GM13976 (cell line): ENCODE measurements around the gene SCN1B.
"Not testable (repeated sequence)": the region's sequence is repeated elsewhere in the genome, so short reads cannot be mapped to it uniquely, and the experiment has no call there.

Experiments
- DNase-seq: peaks from one replicate; pipeline ENCODE4 v3.0.0; 2012; ENCODE audit warnings: low spot score
- in situ Hi-C: fragments of 300-500 bp; cut with MboI; formaldehyde crosslinking; loops from one replicate; pipeline ENCODE4 v1.12.0; 2022; ENCODE audit warnings: low sequenced_read_pairs, mixed read lengths, inconsistent platforms; ENCODE audit not compliant: unreplicated experiment
- TF ChIP-seq, protein P1 (sequence below): IDR thresholded peaks from 2 replicates; pipeline ENCODE4 v1.5.1; 2012; ENCODE audit warnings: borderline replicate concordance, mild to moderate bottlenecking; ENCODE audit not compliant: insufficient read depth; ENCODE audit errors: extremely low read depth, missing control alignments, control extremely low read depth

The SCN1B gene

DNA sequence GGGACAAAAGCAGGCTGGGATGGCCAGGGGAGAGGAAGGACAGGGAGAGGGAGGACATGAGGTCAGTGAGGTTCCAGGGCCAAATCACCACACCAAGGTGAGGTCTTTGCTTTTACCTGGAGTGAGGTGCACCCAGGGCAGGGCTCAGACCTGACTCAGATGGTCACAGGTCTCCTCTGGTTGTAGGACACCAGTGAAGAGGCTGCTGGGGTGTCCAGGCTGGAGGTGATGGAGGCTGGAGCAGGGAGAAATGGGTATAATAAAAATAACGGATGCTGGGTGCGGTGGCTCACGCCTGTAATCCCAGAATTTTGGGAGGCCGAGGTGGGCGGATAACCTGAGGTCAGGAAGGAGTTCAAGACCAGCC, 23.3 kb upstream of the SCN1B start:
- in situ Hi-C loops = no loop called here
- DNase-seq = no peak
- TF ChIP-seq, protein P1, sequence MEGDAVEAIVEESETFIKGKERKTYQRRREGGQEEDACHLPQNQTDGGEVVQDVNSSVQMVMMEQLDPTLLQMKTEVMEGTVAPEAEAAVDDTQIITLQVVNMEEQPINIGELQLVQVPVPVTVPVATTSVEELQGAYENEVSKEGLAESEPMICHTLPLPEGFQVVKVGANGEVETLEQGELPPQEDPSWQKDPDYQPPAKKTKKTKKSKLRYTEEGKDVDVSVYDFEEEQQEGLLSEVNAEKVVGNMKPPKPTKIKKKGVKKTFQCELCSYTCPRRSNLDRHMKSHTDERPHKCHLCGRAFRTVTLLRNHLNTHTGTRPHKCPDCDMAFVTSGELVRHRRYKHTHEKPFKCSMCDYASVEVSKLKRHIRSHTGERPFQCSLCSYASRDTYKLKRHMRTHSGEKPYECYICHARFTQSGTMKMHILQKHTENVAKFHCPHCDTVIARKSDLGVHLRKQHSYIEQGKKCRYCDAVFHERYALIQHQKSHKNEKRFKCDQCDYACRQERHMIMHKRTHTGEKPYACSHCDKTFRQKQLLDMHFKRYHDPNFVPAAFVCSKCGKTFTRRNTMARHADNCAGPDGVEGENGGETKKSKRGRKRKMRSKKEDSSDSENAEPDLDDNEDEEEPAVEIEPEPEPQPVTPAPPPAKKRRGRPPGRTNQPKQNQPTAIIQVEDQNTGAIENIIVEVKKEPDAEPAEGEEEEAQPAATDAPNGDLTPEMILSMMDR = no peak

DNA sequence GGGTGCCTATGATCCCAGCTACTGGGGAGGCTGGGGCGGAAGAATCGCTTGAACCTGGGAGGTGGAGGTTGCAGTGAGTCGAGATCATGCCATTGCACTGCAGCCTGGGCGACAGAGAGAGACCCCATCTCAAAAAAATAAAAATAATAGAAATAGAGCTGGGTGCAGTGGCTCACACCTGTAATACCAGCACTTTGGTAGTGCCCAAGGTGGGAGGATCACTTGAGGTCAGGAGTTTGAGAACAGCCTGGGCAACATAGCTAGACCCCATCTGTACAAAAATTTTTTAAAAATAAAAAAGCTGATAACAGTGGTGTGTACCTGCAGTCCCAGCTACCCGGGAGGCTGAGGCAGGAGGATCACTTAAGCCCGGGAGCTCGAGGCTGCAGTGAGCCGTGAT, 22.8 kb upstream of the SCN1B start:
- DNase-seq, in situ Hi-C loops: not testable (repeated sequence)

DNA sequence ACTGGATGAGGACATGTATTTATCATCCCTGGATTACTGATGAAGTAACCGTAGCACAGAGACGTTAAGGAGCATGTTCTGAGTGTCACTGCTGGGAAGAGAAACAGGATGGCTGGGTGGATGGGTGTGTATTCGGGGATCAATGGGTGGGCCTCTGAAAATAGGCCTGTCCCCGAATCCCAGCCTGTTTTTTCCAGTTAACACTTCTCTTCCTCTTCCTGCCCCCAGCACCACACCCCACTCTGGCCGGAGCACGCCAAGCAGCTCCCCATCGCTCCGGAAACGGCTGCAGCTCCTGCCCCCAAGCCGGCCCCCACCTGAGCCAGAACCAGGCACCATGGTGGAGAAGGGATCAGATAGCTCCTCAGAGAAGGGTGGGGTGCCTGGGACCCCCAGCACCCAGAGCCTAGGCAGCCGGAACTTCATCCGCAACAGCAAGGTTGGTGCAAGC, 21.4 kb upstream of the SCN1B start:
- TF ChIP-seq, protein P1 = no peak
- in situ Hi-C loops = no loop called here
- no peak for DNase-seq

DNA sequence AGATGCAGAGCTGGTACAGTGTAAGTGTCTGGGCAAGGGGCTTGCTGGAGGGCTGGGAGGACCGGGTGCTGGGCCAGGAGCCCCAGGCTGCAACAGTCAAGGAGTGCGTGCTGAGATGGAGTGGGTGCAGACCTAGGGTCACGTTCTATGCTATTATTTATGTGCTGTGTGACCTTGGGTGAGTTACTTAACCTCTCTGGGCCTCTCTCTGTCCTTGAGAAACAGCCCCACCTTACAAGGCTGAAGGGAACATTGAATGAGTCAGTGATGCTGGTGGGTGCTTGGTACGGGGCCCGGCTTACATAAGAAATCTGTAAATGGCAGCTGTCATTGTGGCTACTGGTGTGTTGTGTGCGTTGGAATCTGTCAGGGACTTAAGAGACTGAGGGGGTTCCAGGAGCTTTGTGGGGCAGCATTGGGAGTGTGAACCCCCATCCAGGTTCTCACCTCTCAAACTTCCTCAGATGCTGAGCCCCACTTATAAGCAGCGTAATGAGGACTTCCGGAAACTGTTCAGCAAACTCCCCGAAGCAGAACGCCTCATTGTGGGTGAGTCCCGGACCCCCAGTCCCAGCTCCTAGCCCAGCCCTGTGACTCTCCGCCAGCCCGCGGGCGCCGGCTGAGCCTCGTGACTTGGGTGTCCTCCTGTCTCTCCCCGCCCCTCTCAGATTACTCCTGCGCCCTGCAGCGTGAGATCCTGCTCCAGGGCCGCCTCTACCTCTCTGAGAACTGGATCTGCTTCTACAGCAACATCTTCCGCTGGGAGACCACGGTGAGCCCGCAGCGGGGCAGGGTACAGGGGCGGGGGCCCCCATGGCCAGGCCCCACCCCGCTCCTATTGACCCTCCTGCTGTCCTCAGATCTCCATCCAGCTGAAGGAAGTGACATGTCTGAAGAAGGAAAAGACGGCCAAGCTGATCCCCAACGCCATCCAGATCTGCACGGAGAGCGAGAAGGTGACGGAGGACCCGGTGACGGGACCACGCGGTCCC, 20.6 kb upstream of the SCN1B start:
- TF ChIP-seq, protein P1 = no peak
- in situ Hi-C loops = no loop called here
- no peak for DNase-seq

DNA sequence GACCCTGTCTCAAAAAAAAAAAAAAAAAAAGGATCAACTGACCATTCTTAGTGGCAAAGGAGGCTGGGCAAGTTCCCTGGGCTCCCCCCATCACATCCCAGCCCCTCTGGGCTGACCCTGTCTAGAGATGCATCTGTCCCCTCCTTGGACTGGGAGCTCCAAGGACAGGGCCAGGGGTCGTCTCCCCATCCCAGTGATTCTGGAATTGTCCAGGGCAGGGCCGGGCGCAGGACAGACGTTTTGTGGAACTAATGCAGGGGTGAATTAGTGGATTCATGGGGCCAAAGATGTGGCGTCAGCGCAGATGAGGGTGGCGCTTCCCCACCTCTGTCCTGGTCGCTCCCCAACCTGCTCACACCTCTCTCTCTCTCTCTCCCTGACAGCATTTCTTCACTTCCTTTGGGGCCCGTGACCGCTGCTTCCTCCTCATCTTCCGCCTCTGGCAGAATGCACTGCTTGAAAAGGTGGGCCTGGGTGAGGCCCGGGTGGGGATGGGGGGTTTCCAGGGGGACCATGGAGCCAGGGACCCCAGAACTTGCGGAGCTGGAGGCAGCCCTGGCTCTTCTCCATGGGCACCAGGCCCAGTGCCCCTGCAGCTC, 19.1 kb upstream of the SCN1B start:
- in situ Hi-C loops = no loop called here
- DNase-seq = no peak
- TF ChIP-seq, protein P1 = no peak

DNA sequence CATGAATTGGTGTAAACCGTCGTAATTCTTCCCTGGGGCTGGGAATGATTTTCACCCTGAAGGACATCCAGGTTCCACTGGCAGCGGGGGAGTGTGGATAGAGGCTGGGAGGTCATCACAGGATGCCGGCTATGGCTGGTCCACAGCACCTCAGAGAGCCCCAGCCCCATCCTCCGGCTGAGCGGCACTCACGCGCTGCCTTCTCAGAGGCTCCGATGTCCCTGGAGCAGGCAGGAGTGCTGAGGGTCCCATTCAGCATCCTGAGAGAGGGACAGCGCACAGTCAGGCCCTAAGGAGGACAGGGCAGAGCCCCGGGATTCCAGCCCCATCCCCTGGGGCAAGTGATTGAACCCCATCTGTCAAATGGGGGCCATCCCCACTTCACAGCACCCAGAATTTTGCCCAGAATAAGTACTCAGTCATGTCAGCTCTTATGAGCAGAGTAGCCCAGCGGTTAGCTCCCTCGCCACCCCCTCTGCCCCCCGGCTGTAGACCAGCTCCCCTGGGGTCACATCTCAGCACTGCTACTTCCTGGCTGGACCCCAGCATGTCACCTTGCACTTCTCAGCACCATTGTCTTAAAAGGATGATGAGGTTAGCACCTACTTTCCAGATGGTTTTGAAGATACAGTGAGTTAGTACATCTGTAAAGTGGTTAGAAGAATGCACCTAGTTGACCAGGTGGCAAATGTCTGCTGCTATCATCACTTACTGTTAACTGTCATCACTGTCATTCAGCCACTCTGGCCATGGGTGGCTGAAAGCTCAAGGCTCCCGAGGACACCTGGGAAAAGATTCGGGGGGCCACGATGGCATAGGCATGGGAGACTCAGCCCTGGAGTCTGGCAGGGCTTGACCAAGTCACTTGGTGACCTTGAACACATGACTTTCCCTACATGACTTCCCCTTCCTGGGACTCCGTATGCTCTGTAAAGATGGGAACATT, 18.3 kb upstream of the SCN1B start:
- TF ChIP-seq, protein P1 = no peak
- DNase-seq = no peak
- in situ Hi-C loops = no loop called here
